ENCODE data around the gene ZMAT2. TPM values are rescaled to one million over a fixed set of nuclear protein-coding genes. Genes with fewer than 3 reads are reported as not detected.
"Not testable (repeated sequence)": the region's sequence is repeated elsewhere in the genome, so short reads cannot be mapped to it uniquely, and the experiment has no call there.

Gene ZMAT2
- total and polyA plus RNA-seq, 2 donors (not counting 3 experiments of a cell fraction or from before 2014, with no cell fraction given), result 49.0 to 58.0 TPM

GRCh38 chr5:140707812-140708211, 7.6 kb downstream of the ZMAT2 start:
- no peak for TF ChIP-seq POLR2AphosphoS5 (IDR thresholded peaks at IDR 0.05; ENCODE audit: insufficient read depth, low read depth, low read length)
- TF ChIP-seq JUN (IDR thresholded peaks at IDR 0.05; ENCODE audit: borderline replicate concordance, insufficient read depth, insufficient read length, low read depth), result no peak
- TF ChIP-seq GATA2 (IDR thresholded peaks at IDR 0.05; ENCODE audit: insufficient read depth, insufficient read length, low read depth, low read length), result no peak
- TF ChIP-seq MYC (IDR thresholded peaks at IDR 0.05; ENCODE audit: low read depth, low read length), result no peak
- no peak for TF ChIP-seq EZH2 (IDR thresholded peaks at IDR 0.05; ENCODE audit: borderline replicate concordance, low read depth, low read length, severe bottlenecking)
- H3K4me1 ChIP-seq (ENCODE audit: control insufficient read depth, extremely low read depth, insufficient read depth, low read length), result peaks cover 10% of the 10 kb centered on the region
- ChIA-PET POLR2A (no interaction called here), CTCF (no interaction called here)
- no peak overlapping the region for H2AFZ ChIP-seq (ENCODE audit: low read depth, low read length)
- H3K4me2 ChIP-seq (ENCODE audit: insufficient read depth, low read length), result no peak overlapping the region
- no peak for FAIRE-seq
- no peaks in the 10 kb centered on the region for H3K9me3 ChIP-seq (replicated peaks; ENCODE audit: control insufficient read depth, insufficient read depth, low read length)
- no TSS peak for BruUV-seq (replicated peaks)
- H3K4me3 ChIP-seq (replicated peaks in 1 of 3; ENCODE audit: insufficient read depth in 1 of 3, low read depth in 1 of 3, low read length in 3 of 3), result no peak overlapping the region
- H4K20me1 ChIP-seq (replicated peaks; ENCODE audit: control insufficient read depth, extremely low read depth, insufficient read depth, low read length), result no peaks in the 10 kb centered on the region
- no peak for DNase-seq (ENCODE audit: low read depth, low spot score)
- no peak overlapping the region for H3K27ac ChIP-seq (ENCODE audit: insufficient read depth, low read depth, low read length)
- dilution Hi-C loops (cut with MboI; ENCODE audit: extremely low pct_ligation_motif_present, low sequenced_read_pairs) (no loop called here), intact Hi-C loops (cut with micrococcal nuclease) (no loop called here)
- H3K9ac ChIP-seq (replicated peaks; ENCODE audit: extremely low read depth, insufficient read depth, low read length), result no peak overlapping the region
- H3K36me3 ChIP-seq (ENCODE audit: control insufficient read depth in 2 of 2, extremely low read depth in 1 of 2, insufficient read depth in 2 of 2, low read length in 2 of 2), result peaks cover 15 to 31% of the 10 kb centered on the region in 2 experiments
- H3K27me3 ChIP-seq (ENCODE audit: control insufficient read depth in 2 of 2, insufficient read depth in 2 of 2, low read length in 2 of 2), result no peaks in the 10 kb centered on the region
- H3K9me1 ChIP-seq (replicated peaks; ENCODE audit: control insufficient read depth, extremely low read depth, insufficient read depth, low read length), result no peaks in the 10 kb centered on the region
- H3K79me2 ChIP-seq (ENCODE audit: control insufficient read depth, insufficient read depth, low read length), result no peaks in the 10 kb centered on the region

GRCh38 chr5:140708787-140709186, 8.5 kb downstream of the ZMAT2 start:
- H3K4me3 ChIP-seq (replicated peaks in 1 of 3; ENCODE audit: insufficient read depth in 1 of 3, low read depth in 1 of 3, low read length in 3 of 3); H3K9ac ChIP-seq (replicated peaks; ENCODE audit: extremely low read depth, insufficient read depth, low read length); dilution Hi-C loops (cut with MboI; ENCODE audit: extremely low pct_ligation_motif_present, low sequenced_read_pairs); POLR2A ChIA-PET; H3K27me3 ChIP-seq (ENCODE audit: control insufficient read depth in 2 of 2, insufficient read depth in 2 of 2, low read length in 2 of 2); FAIRE-seq; H3K4me2 ChIP-seq (ENCODE audit: insufficient read depth, low read length); BruUV-seq (replicated peaks); H3K9me1 ChIP-seq (replicated peaks; ENCODE audit: control insufficient read depth, extremely low read depth, insufficient read depth, low read length); H4K20me1 ChIP-seq (replicated peaks; ENCODE audit: control insufficient read depth, extremely low read depth, insufficient read depth, low read length); H2AFZ ChIP-seq (ENCODE audit: low read depth, low read length); H3K79me2 ChIP-seq (ENCODE audit: control insufficient read depth, insufficient read depth, low read length); H3K27ac ChIP-seq (ENCODE audit: insufficient read depth, low read depth, low read length); H3K9me3 ChIP-seq (replicated peaks; ENCODE audit: control insufficient read depth, insufficient read depth, low read length); CTCF ChIA-PET; DNase-seq (ENCODE audit: low read depth, low spot score); intact Hi-C loops (cut with micrococcal nuclease): not testable (repeated sequence)
- H3K36me3 ChIP-seq (ENCODE audit: control insufficient read depth in 2 of 2, extremely low read depth in 1 of 2, insufficient read depth in 2 of 2, low read length in 2 of 2), result peaks cover 14 to 25% of the 10 kb centered on the region in 2 experiments
- peaks cover 10% of the 10 kb centered on the region for H3K4me1 ChIP-seq (ENCODE audit: control insufficient read depth, extremely low read depth, insufficient read depth, low read length)

All from endothelial cell of umbilical vein (primary cell).